HG03139 (cell line): ENCODE results near the gene STARD9.
"Not testable (repeated sequence)": the region's sequence is repeated elsewhere in the genome, so short reads cannot be mapped to it uniquely, and the experiment has no call there.

Source experiments
- ATAC-seq: cut with Tn5 transposase; IDR thresholded peaks from one replicate; pipeline ENCODE4 v1.9.1; 2021; ENCODE audit not compliant: unreplicated experiment

The STARD9 gene

GRCh38 chr15:42584031-42584765 lies 8.8 kb downstream of the STARD9 start:
- ATAC-seq = no peak

GRCh38 chr15:42590619-42591237 lies 15.3 kb downstream of the STARD9 start:
- no peak for ATAC-seq

GRCh38 chr15:42591238-42591934 lies 16.0 kb downstream of the STARD9 start:
- ATAC-seq = no peak

- no peak for ATAC-seq
These were observed 17.3 kb downstream of the STARD9 start for GRCh38 chr15:42592716-42593115.

DNA sequence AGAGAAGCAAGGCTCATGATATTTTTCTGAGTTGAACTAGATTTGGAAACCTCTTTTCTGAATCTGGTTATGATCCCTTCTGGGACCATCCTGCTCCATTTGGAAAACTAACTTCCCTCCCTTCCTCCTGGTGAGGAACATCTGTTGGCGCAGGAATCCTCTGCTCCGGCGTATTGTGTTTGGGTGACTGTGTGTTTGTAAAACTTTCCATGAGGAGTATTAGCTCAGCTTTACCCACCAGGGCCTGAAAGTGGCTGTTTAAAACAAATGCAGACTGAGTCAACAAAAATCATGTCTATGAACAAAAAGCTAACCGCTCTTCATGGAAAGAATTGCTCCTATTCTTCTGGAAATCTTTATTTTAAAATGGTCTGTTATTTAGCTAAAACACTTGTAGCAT lies 17.7 kb downstream of the STARD9 start:
- ATAC-seq = no peak

DNA sequence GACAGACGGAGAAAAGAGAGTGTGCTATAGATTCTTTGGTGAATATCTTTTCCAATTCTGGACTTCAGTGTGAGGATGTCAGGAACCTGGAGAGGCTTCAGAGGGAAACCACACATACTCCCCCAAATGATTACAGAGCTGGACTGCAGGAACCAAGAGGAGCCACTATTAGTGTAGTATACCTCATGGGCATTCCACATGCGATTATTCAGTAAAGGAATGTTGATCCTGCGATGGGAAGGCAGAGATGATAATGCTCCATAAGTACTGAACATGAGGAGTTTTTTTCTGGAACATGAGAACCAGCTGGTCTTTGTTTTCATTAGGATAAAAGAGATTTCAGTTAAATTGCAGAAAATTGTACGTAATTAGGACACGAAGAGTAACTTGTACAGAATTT lies 18.7 kb downstream of the STARD9 start:
- no peak for ATAC-seq

GRCh38 chr15:42595626-42596240 lies 20.3 kb downstream of the STARD9 start:
- no peak for ATAC-seq

DNA sequence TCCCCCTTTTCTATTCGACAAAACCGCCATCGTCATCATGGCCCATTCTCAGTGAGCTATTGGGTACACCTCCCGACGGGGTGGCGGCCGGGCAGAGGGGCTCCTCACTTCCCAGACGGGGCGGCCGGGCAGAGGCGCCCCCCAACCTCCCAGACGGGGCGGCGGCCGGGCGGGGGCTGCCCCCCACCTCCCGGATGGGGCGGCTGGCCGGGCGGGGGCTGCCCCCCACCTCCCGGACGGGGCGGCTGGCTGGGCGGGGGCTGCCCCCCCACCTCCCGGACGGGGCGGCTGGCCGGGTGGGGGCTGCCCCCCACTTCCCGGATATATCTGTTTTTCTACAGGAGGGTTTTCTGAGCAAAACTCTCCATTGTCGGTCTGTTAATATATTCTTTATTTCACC lies 25.9 kb downstream of the STARD9 start:
- ATAC-seq = not testable (repeated sequence)

DNA sequence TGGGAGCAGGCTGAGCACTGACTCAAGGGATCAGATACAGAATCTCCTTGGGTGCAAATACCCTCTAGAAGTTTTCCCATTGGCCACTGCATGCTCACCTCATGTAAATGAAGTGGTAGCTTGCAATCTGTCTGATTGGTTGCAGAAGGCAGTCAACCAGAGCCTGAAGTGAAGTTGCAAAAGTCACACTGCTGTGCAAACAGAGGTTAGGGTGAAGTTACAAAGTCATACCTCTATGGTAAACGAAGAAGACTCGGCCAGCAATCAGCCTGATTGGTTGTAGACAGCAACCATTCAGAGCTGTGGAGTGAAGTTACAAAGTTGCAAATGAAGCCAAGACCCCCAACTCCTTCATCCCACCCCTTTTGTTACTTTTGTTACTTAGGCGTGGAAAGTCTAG lies 27.1 kb downstream of the STARD9 start:
- ATAC-seq = no peak

DNA sequence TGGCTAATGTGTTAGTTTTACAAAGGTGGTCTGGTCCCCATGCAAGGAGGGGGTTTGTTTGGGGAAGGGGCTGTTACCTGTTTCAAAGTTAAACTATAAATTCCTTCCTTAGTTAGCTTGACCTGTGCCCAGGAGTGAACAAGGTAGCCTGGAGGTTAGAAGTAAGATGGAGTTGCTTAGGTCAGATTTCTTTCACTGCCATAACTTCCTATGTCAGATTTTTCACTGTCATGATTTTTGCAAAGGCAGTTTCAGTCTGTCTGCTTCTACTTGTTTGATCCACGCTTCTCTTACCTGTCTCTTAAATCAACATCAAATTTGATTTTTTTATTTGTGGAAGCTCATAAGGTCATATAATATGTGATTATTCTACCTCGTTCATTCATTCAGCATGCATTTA lies 28.6 kb downstream of the STARD9 start:
- ATAC-seq = no peak

DNA sequence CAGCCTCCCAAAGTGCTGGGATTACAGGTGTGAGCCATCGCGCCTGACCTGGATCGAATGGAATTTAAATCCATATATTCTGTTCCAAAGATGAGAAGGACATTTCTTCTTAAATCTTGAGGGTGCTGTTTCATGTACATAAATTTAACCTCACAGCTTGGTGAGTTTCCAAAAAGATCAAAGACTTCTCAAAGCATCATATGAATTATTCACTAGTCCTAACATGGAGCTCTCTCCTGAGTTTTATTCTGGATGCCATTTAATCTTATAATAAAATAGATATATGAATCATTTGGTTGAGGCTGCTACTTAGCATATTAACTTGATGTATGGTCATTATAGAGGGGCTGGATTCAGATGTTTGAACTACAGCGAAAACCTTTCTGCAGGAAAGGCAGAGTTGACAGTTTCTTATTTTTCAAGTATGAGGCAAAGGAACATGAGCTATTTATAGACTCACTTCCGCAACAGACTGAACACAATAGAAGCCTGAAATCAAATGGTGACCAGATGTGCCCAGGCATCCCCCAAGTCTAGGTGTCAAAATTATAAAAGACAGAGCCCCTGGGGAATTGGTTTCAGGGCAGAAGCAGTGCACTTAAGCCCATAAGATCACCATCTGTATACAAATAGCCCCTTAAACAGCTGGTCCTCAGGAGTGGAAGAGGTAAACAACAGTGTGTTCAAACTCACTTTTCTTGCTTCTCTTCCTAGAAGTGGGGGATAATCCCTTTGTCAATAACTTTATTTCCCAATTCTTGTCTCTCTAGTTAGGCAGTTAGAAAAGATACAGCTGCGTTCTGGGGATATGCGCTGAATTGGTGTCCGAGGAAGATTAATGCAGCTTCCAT lies 29.7 kb downstream of the STARD9 start:
- peak; percentile 41 for ATAC-seq

DNA sequence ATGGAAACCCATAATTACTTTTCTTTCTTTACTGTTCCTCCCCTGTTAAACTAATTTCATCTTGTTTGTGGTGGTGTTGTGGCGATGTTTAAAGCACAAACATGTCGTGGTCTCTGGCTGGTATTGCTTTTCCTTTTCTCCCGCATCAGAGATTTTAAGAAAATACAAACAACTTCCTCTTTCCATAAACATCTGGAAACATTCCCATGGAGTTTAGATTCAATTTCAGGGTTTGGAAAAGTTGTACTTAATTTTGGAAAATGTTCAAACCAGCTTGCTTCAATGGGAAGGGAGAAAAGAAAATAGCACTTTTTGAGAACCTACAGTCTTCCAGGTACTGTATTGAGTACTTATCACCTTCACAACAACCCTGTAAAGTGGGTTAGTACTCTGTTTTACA lies 30.4 kb downstream of the STARD9 start:
- ATAC-seq = no peak

GRCh38 chr15:42608110-42608531 lies 32.7 kb downstream of the STARD9 start:
- ATAC-seq = peak; percentile 51

DNA sequence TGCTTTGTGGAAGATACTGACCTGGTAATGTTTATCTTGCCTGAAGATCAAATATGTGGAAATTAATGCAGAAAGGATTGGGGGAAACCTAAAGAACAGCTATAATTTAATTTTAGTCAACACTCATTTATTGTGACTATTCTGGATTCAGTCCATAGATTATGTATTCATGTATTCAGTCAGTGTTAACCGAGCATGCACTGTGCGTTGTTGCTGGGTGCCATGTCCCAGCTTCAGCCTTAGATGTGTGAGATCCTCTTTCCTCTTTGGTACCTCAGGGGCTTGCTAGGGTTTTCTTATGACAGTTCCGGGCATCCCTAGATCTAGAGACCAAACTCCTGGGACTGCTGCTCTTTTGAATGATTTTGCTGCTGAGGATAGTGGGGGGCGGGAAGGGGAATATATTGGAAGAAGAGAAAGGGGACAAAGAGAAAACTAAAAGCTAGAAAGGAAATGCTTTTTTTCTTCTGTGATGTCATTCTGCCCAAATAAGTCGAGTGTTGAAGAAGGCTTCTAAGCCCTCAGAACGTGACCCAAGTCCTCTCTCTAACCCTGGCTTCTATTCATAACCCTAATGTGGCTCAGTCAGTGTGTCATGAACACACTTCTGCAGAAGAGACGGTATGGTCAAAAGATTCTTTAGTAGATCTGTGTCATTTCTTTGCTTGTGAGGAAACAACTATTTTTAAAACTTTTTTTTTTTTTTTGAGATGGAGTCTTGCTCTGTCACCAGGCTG lies 33.5 kb downstream of the STARD9 start:
- ATAC-seq = no peak

DNA sequence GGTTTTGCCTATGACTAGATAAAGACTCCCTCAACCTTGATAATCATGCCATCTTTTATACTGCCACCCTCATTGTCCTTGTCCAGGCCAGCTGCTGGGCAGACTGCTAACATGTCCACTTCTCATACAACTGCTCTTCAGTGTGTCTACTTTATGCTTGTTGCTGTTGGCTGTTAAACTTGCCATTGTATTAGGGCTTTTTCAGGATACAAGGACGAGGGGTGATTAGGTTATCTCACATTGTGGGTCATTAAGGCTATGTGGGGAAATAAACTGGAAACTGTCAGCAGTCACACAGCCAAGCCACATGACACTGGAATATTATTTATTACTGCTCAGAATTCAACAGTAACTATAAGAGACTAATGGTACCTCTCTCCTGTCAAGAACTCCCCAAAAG lies 36.1 kb downstream of the STARD9 start:
- ATAC-seq = no peak

- ATAC-seq = no peak
These were observed 37.0 kb downstream of the STARD9 start for GRCh38 chr15:42612367-42612912.

GRCh38 chr15:42616107-42616506 lies 40.7 kb downstream of the STARD9 start:
- ATAC-seq = no peak

- no peak for ATAC-seq
These were observed 44.4 kb downstream of the STARD9 start for GRCh38 chr15:42619656-42620371.

DNA sequence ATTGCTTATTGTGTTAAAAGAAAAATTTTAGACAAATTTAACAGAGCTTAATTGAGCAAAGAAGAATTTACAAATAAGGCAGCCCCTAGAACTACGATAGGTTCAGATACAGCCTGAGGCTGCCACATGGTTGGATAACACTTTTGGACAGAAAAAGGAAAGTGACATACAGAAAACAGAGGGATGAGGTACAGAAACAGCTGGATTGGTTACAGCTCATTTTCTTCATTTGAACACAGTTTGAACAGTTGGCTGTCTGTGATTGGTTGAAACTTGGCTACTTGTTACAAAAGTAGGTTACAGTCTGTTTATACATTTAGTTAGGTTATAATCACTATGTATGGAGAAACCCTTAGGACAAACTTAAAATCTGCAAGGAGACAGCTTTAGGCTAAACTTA lies 46.0 kb downstream of the STARD9 start:
- no peak for ATAC-seq
